GM12878 (cell line): ENCODE data around the gene TBRG1. TPM values are rescaled to one million over a fixed set of nuclear protein-coding genes. Genes with fewer than 3 reads are reported as not detected.

Experiments
- ATAC-seq: fragments of 200-7000 bp; cut with Tn5 transposase; 3 replicates; pipeline ENCODE4 v1.9.1; 2020; ENCODE audit warnings: mild to moderate bottlenecking, moderate library complexity
- BruUV-seq: library from RNA; stranded (reverse); fragments of 400-500 nt; replicated peaks from 2 replicates; lab custom pipeline; 2021; lab: Mats Ljungman, UMichigan
- CTCF ChIA-PET: fragments of 300-600 bp; sonication (Branson Sonifier 250); formaldehyde crosslinking; extraction: SDS; loops from one replicate; lab custom pipeline; 2021; ENCODE audit warnings: inconsistent platforms; lab: Yijun Ruan, JAX
- POLR2A ChIA-PET: fragments of 350-600 bp; formaldehyde crosslinking; extraction: SDS; loops from one replicate; lab custom pipeline; 2021; ENCODE audit warnings: inconsistent platforms; lab: Charles Lee
- RAD21 ChIA-PET: fragments of 300-600 bp; sonication (Branson Sonifier 250); formaldehyde crosslinking; loops from one replicate; lab custom pipeline; 2023; ENCODE audit warnings: antibody characterized with exemption; ENCODE audit not compliant: unreplicated experiment; lab: Charles Lee
- SMC1A ChIA-PET: fragments of 300-600 bp; sonication (Branson Sonifier 250); formaldehyde crosslinking; loops from one replicate; lab custom pipeline; 2023; ENCODE audit not compliant: unreplicated experiment, uncharacterized antibody; lab: Charles Lee
- DNase-seq: peaks from one replicate; pipeline ENCODE4 v3.0.0-alpha.2; 2011; ENCODE audit warnings: low read depth, low spot score
- FAIRE-seq: peaks from 3 replicates; lab custom pipeline; 2011; peaks lifted over from hg19 to GRCh38; lab: Jason Lieb, UNC
- H2AFZ ChIP-seq: 2 replicates; pipeline ENCODE4 v1.6.0; 2011; ENCODE audit warnings: low read depth, low read length, control low read depth; ENCODE audit not compliant: control insufficient read depth
- H3K27ac ChIP-seq: 2 replicates; pipeline ENCODE4 v1.5.1; 2011; ENCODE audit warnings: control low read depth; ENCODE audit not compliant: control insufficient read depth, insufficient read depth
- H3K27me3 ChIP-seq, 2 experiments: replicated peaks in 1 of 2; 2 replicates each; pipeline versions ENCODE4 v1.6.0 to v1.6.1; 2011; ENCODE audit warnings: low read length in 1 of 2; ENCODE audit not compliant: control insufficient read depth in 2 of 2, insufficient read depth in 2 of 2
- H3K36me3 ChIP-seq, 2 experiments: 2 replicates each; pipeline ENCODE4 v1.5.1; 2011; ENCODE audit warnings: low read length in 1 of 2; ENCODE audit not compliant: control insufficient read depth in 2 of 2, insufficient read depth in 2 of 2
- H3K4me1 ChIP-seq: 2 replicates; pipeline ENCODE4 v1.6.1; 2011; ENCODE audit warnings: mild to moderate bottlenecking, low read length, moderate library complexity, mixed read lengths; ENCODE audit not compliant: control insufficient read depth, insufficient read depth
- H3K4me2 ChIP-seq: 2 replicates; pipeline ENCODE4 v1.6.0; 2011; ENCODE audit warnings: control low read depth; ENCODE audit not compliant: control insufficient read depth, insufficient read depth
- H3K4me3 ChIP-seq: fragments of 200-600 bp; sonication (generic); 2 replicates; pipeline ENCODE4 v1.5.1; 2016
- H3K79me2 ChIP-seq: 2 replicates; pipeline ENCODE4 v1.6.0; 2011; ENCODE audit warnings: low read length; ENCODE audit not compliant: control insufficient read depth, insufficient read depth
- H3K9ac ChIP-seq: 2 replicates; pipeline ENCODE4 v1.8.0; 2011; ENCODE audit warnings: low read length, control low read depth, mixed read lengths; ENCODE audit not compliant: control insufficient read depth, insufficient read depth
- H3K9me3 ChIP-seq: replicated peaks from 3 replicates; pipeline ENCODE4 v1.5.1; 2011; ENCODE audit warnings: mild to moderate bottlenecking, low read length; ENCODE audit not compliant: control insufficient read depth, insufficient read depth
- H4K20me1 ChIP-seq: 2 replicates; pipeline ENCODE4 v1.6.0; 2011; ENCODE audit not compliant: control insufficient read depth, insufficient read depth
- BMI1 ChIP-seq: fragments of 450-650 bp; IDR thresholded peaks from 2 replicates; pipeline ENCODE4 v1.6.1; 2016; ENCODE audit warnings: mild to moderate bottlenecking, moderate library complexity, borderline replicate concordance
- E2F8 ChIP-seq: fragments of 450-650 bp; IDR thresholded peaks from 2 replicates; pipeline ENCODE4 v1.6.1; 2018; ENCODE audit warnings: mild to moderate bottlenecking, low read depth, moderate library complexity; ENCODE audit not compliant: partially characterized antibody
- IKZF2 ChIP-seq, 2 experiments: fragments of 450-650 bp; IDR thresholded peaks; 2 replicates each; pipeline ENCODE4 v1.6.1; 2017; ENCODE audit warnings: mild to moderate bottlenecking in 2 of 2, moderate library complexity in 2 of 2
- KAT2A ChIP-seq: conservative IDR thresholded peaks from 2 replicates; pipeline ENCODE4 v1.6.1; 2011; ENCODE audit warnings: low read depth, low read length; ENCODE audit not compliant: control insufficient read depth
- KDM1A ChIP-seq: fragments of 200-600 bp; sonication (generic); IDR thresholded peaks from 2 replicates; pipeline ENCODE4 v1.6.1; 2016; ENCODE audit warnings: borderline replicate concordance
- RB1 ChIP-seq: fragments of 450-650 bp; formaldehyde crosslinking; IDR thresholded peaks from 2 replicates; pipeline ENCODE4 v1.6.1; 2017; ENCODE audit warnings: mild to moderate bottlenecking, borderline replicate concordance
- WRNIP1 ChIP-seq: IDR thresholded peaks from 2 replicates; pipeline ENCODE4 v1.6.1; 2011; ENCODE audit warnings: low read depth, low read length, improper control_type of control experiment, borderline replicate concordance
- ZBTB11 ChIP-seq: fragments of 450-650 bp; formaldehyde crosslinking; IDR thresholded peaks from 2 replicates; pipeline ENCODE4 v1.5.0; 2022; ENCODE audit warnings: mild to moderate bottlenecking, missing genetic modification characterization
- ZNF687 ChIP-seq: fragments of 450-650 bp; IDR thresholded peaks from 2 replicates; pipeline ENCODE4 v1.6.1; 2017; ENCODE audit warnings: mild to moderate bottlenecking, moderate library complexity
- WGBS: methylation state at CpG from one replicate; pipeline ENCODE4 v1.1.6; 2016; ENCODE audit warnings: low lambda C conversion rate; ENCODE audit not compliant: insufficient replicate concordance, insufficient coverage; ENCODE audit errors: missing lambda C conversion rate; 5-methylcytosine and 5-hydroxymethylcytosine counted together
- in situ Hi-C: fragments of 300-500 bp; cut with MboI; formaldehyde crosslinking; loops from 9 replicates; pipeline ENCODE4 v1.14.3; 2018; ENCODE audit warnings: mixed read lengths
- intact Hi-C: fragments of 100-400 bp; cut with micrococcal nuclease; formaldehyde crosslinking; loops from one replicate; pipeline ENCODE4 v1.14.2; 2022; ENCODE audit not compliant: unreplicated experiment
- polyA plus RNA-seq, 11 experiments: library from polyadenylated mRNA; depleted of rRNA in 4 of 11; unstranded in 6 of 11; stranded (reverse) in 5 of 11; fragments of >200 nt; fragmentation: Nextera tagmentation in 4 of 11; fragmentation: Illumina TruSeq in 1 of 11; extraction: Ambion mirVana in 4 of 11; extraction: Trizol in 1 of 11; gene quantifications; 1 replicate in 1 of 11; 2 replicates in 10 of 11; pipeline versions ENCODE4 v1.2.1 to v1.2.3, GENCODE V29; 2011 to 2016; ENCODE audit warnings: inconsistent platforms in 2 of 11, missing spikeins in 2 of 11, low read depth in 1 of 11
- total RNA-seq, 4 experiments: library from RNA; depleted of rRNA in 3 of 4; stranded (reverse); fragments of >200 nt in 3 of 4; fragmentation: Illumina TruSeq in 1 of 4; extraction: Trizol in 1 of 4; gene quantifications; 2 replicates each; pipeline versions ENCODE4 v1.2.1 to v1.2.3, GENCODE V29; 2013 to 2021

The TBRG1 gene
- total and polyA plus RNA-seq, 10 of the 15 experiments (the other 5 are each of a cell fraction or from before 2014, with no cell fraction given): 12.3 to 46.6 (median 26.2) TPM

- TF ChIP-seq E2F8 (no peak), ZNF687 (no peak), KAT2A (no peak)
Observed at GRCh38 chr11:124597626-124598025, 25.0 kb upstream of the TBRG1 start (continued).

GRCh38 chr11:124600621-124601320 is 21.9 kb upstream of the TBRG1 start:
- RAD21 ChIA-PET: no interaction called here
- H3K4me1 ChIP-seq: no peaks in the 10 kb centered on the region
- no TSS peak for BruUV-seq
- TF ChIP-seq ZBTB11 (CRISPR knock-in tag): no peak
- no peak for TF ChIP-seq KDM1A
- TF ChIP-seq RB1: no peak
- TF ChIP-seq IKZF2 (IDR thresholded peaks at IDR 0.05): no peak
- no peak for TF ChIP-seq WRNIP1
- TF ChIP-seq BMI1: no peak
- H3K4me3 ChIP-seq: no peak overlapping the region
- H3K79me2 ChIP-seq: no peaks in the 10 kb centered on the region
- H3K27ac ChIP-seq: no peak overlapping the region
- no peaks in the 10 kb centered on the region for H3K9me3 ChIP-seq
- H4K20me1 ChIP-seq: no peaks in the 10 kb centered on the region
- SMC1A ChIA-PET: no interaction called here
- in situ Hi-C loops (no loop called here), intact Hi-C loops (no loop called here)
- DNase-seq (no peak), ATAC-seq (no peak), FAIRE-seq (no peak)
- CTCF ChIA-PET: no interaction called here
- WGBS: 47% methylated on average over 5 of the region's 5 CpGs
- no peaks in the 10 kb centered on the region; a peak in 1 of 4 replicates for H3K27me3 ChIP-seq
- no peak overlapping the region for H3K4me2 ChIP-seq
- no peak overlapping the region for H3K9ac ChIP-seq
- POLR2A ChIA-PET: no interaction called here
- no peaks in the 10 kb centered on the region for H3K36me3 ChIP-seq
- H2AFZ ChIP-seq: no peak overlapping the region
